DMS114 treated with DMSO at 0.1 percent for 48 hours (cell line): ENCODE measurements around the gene ALDH3B1.

Source experiments
- DNase-seq: peaks from one replicate; lab custom pipeline; 2025; ENCODE audit not compliant: unreplicated experiment; lab: John Stamatoyannopoulos, UW

Gene ALDH3B1

GRCh38 chr11:68013611-68014156 lies 3.6 kb downstream of the ALDH3B1 start:
- no peak for DNase-seq

GRCh38 chr11:68014157-68014946 lies 4.2 kb downstream of the ALDH3B1 start:
- no peak for DNase-seq

DNA sequence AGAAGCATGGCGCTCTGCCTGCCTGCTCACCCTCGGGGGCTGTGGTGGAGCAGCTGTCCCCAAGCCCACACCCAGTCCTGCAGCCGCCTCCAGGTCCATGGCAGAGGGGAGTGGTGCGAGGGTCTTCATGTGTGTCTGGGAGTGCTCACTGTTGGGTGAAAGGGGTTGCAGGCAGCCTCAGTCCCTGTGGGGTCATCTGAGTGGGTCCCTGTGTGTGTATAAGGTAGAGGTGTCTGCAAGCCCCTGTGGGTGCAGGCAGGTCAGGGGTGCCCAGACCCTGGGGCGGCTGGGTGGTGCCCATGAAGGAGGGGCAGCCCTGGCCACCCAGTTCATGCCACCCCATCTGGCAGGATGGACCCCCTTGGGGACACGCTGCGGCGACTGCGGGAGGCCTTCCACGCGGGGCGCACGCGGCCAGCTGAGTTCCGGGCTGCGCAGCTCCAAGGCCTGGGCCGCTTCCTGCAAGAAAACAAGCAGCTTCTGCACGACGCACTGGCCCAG lies 4.9 kb downstream of the ALDH3B1 start:
- no peak for DNase-seq

DNA sequence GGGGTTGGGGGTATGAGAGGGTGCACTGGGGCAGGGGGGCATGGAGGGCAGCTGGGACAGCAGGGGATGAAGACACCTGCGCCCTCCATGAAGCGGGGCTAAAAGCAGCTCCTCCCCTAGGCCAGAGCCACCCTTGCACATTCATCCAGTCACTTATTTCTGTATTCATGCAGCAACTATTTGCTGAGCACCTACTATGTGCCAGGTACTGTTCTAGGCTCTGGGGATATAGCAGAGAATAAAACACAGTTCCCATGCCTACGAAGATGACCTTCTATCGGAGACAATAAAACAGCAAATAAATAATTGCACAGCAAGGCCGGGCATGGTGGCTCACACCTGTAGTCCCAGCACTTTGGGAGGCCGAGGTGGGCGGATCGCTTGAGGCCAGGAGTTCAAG lies 5.3 kb downstream of the ALDH3B1 start:
- no peak for DNase-seq

DNA sequence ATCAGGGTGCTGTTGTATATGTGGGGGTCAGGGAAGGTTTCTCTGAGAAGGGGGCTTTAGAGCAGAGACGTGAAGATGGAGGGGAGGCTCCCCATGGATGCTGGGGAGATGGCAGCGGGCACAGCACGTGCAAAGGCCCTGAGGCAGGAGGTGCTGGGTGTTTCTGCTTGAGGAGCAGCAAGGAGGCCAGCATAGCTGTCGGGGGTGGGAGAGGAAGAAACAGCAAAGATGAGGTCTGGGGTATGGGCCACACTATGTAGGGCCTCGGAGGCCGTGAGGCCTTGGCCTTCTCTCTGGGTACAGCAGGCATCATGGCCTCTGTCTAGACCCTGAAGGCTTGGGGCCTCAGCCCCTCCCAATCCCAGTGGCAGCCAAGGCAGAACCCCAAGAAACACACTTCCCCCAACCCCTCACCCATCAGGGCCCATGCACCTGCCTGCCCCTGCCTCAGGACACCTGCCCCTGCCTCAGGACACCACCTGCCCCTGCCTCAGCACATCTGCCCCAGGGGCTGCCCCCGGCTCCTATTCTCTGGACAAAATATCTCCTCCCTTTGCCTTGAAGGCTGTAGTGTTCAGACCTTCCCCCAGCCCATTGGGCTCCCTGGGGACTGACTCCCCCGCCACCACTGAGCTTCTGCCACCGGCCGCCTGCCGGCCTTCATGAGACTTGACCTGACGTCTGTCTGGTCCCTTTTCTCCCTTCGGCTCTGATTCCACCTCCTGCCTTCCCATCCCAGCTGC lies 6.2 kb downstream of the ALDH3B1 start:
- DNase-seq, result no peak

- no peak for DNase-seq
These were observed 7.0 kb downstream of the ALDH3B1 start for GRCh38 chr11:68016904-68017817.

- DNase-seq, result no peak
These were observed 8.0 kb downstream of the ALDH3B1 start for GRCh38 chr11:68017980-68018729.

GRCh38 chr11:68018730-68019190 lies 8.6 kb downstream of the ALDH3B1 start:
- no peak for DNase-seq

GRCh38 chr11:68019486-68019885 lies 9.4 kb downstream of the ALDH3B1 start:
- no peak for DNase-seq

DNA sequence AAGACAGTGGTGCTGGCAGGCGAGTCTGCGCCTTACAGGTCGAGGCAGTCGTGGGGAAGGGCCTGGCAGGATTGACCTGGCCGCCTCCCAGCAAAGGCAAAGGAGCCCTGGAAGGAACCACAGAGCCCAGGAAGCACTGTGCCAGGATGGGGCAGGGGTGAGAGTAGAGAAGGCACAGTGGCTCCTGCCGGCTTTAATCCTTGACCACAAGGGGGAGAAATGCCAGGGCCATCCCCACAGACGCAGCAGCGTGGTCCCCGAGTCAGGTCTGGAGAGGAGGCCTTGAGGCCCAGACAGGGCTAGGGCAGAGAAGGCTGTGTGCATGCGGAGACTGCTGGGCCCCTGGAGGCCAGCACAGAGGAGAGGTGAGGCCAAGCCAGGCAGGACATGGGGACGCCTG lies 10.4 kb downstream of the ALDH3B1 start:
- DNase-seq, result peak; percentile 86

DNA sequence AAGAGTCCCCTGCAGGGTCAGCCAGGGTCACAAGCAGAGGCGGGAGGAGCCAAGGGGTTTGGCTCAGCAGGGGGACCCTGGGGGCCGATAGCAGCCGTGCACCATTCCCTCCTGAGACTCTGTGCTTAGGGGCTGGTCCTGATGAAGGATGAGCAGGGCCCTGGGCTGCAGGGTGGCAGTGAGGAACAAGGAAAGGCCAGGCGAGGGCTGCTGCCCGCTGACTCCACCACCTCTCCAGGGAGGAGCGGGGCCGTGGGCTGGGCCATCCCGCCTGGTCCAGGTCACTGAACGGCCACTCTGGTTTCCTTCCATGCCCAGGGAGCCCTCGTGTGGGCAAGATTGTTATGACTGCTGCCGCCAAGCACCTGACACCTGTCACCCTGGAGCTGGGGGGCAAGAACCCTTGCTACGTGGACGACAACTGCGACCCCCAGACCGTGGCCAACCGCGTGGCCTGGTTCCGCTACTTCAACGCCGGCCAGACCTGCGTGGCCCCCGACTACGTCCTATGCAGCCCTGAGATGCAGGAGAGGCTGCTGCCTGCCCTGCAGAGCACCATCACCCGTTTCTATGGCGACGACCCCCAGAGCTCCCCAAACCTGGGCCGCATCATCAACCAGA lies 11.2 kb downstream of the ALDH3B1 start:
- DNase-seq, result no peak

- no peak for DNase-seq
These were observed 12.4 kb downstream of the ALDH3B1 start for GRCh38 chr11:68022531-68022930.

- no peak for DNase-seq
These were observed 14.4 kb downstream of the ALDH3B1 start for GRCh38 chr11:68024508-68024907.

DNA sequence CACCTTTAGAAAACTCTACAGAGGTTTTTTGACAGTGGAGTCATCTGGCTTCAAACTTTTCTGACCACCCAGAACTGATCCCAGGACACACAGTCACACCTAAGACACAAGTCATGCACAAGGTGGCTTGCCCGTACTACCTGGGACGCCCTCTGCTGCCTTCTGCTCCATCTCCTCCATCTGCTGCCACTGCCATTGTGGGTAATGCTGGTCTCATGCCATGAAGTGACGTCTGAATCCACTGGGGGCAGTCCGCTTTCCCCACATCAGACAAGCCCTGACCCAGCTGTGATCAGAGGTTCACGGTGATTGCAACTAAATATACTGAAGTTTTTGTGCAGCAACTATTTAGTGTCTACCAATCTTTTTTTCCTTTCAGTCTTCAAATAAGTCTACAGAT lies 14.9 kb downstream of the ALDH3B1 start:
- DNase-seq, result no peak

DNA sequence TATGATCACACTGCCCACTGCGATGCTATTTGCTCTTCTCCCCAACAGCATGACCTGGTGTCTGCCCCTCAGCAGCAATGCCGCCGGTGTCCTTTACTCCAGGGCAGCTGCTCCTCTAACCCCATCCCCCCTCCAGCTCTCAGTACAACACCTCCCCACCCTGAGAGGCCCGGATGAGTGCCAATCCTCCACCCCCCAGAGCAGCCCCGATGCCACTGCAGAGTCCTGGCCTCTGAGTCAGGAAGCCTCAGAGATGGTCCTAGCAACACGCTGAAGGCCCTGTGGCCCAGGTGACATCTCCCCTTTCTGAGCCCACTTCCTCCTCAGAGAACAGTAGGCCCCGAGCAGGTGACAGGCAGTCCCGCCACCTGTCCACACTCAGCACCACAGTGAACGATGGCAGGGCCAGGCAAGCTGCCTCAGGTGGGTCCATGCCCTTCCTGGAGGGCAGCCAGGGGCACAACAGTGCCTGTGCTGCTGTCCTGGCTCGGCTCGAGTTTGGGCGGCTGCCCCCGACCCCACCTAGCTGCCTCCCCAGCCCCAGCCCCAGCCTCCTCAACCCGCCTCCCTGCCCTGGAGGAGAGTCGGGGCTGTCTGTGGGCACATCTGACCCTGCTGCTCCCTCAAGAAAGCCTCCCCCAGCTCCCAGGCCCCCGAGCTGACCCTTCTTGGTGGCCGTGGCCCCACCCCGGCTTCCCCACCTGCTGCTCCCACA lies 16.4 kb downstream of the ALDH3B1 start:
- no peak for DNase-seq

- DNase-seq, result no peak
These were observed 17.5 kb downstream of the ALDH3B1 start for GRCh38 chr11:68027667-68028066.

GRCh38 chr11:68028802-68029545 lies 18.8 kb downstream of the ALDH3B1 start:
- no peak for DNase-seq
